HG03159 (cell line): Measurements from ENCODE around the gene COL15A1.
"Not testable (repeated sequence)": the region's sequence is repeated elsewhere in the genome, so short reads cannot be mapped to it uniquely, and the experiment has no call there.

Experiments used
- ATAC-seq: cut with Tn5 transposase; IDR thresholded peaks from one replicate; pipeline ENCODE4 v1.9.1; 2021; ENCODE audit warnings: mild to moderate bottlenecking, moderate library complexity; ENCODE audit not compliant: unreplicated experiment

COL15A1 gene

DNA sequence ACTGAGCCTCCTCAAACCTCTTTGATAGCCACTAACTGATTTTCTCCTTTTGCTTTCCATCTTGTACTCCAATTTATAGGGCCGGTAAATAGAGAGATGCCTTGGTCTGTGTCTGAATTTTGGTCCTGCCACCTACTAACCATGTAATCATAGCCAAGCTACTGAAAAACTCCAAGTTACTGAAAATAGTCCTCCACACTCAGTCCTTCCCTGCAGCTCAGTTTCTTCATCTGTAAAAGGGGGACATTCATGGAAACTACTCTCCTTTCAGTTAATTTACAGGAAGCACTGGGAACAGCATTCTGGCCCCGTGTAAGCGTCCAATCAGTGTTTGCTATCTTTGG lies 131.2 kb downstream of the COL15A1 start:
- no peak for ATAC-seq

DNA sequence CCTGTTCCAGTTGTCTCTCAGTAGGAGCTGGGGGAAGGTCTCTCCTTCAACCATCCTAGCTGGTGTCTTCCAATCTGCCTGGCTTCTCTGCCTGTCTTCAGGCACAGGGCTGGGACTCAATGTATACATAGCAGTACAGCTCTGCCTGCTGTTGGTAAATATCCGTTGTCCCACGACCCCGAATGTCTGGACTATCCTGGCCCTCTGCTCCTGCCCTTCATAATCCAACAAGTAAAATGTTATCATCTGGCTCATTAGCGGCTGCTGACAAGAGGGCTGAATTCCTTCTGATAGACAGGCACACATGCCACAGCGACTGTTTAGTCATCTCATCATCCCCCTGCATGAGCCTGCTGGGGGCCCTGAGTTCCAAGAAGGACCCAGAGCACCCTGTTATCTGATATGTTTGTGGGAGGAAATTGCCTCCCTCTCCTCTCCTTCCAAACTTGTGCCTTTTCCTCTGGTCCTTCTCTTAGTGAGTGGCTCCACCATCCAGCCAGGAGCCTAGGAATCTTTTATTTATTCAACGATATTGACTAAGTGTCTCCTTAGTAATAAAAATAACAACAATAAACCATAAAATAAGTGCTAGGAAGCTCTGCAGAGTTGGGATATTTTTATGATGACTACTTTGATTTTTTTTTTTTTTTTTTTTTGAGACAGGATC lies 131.7 kb downstream of the COL15A1 start:
- no peak for ATAC-seq

DNA sequence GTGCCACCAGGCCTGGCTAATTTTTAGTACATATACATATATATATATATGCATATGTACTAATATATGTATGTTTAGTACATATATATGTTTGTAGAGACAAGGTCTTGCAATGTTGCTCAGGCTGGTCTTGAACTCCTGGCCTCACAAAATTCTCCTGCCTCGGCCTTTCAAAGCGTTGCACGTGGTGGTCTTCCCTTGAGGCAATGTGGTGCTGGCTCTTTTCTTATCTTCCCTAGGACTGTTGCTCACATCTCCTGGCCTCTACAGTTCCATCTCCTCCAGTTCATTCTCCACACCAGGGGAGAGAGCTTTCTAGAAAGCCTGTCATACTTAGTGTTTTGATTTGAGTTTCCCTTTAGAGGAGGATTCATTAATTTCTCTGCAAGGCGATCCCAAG lies 132.3 kb downstream of the COL15A1 start:
- no peak for ATAC-seq

DNA sequence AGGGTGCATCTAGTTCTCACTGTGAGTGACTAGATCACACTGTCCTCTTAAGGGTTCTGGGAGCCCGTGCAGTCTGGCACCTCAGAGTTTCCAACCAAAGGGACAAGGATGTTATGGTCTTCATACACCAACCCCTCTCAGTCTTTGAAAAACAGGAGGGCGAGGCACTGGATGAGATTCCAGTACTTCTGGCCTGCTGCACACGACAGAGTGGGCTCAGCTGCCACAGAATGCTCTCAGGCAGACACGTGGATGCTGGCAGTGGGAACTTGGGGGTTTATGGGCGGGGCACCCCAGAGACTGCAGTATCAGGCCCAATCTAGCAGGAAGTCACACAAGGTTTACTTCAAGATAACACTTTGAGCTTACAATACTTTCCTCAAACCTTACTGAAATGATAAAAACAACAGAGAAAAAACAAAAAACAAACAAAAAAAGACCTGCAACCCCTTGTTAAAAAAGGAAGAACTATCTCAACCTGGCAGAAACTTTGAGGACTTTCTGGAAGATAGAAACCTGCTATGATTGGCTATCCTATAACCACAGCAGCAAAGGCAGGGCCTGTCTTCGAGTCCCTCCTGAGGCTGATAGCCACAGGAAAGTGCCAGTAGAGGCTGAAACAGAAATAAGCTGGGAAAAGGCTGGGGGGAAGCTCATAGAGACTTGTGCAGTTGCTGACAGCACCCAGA lies 132.9 kb downstream of the COL15A1 start:
- ATAC-seq = no peak

DNA sequence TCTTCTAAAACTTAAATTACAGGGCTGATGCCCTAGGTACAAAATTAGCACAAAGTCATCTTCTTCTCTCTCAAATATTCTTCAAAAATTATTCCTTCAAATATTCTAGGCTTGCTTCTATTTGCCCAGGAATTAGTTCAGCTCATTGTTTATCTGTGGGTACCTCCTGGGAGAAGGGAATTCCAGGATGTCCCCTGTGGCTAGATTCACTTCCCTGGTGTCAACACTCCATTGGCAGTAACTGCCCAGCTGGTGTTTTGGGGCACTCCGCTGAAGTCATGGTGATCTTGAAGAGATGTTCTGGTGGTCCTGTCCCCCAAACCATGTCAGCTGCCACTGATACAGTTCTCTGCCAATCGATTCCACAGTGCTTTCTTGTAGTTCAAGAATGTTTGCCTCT lies 135.0 kb downstream of the COL15A1 start:
- no peak for ATAC-seq

DNA sequence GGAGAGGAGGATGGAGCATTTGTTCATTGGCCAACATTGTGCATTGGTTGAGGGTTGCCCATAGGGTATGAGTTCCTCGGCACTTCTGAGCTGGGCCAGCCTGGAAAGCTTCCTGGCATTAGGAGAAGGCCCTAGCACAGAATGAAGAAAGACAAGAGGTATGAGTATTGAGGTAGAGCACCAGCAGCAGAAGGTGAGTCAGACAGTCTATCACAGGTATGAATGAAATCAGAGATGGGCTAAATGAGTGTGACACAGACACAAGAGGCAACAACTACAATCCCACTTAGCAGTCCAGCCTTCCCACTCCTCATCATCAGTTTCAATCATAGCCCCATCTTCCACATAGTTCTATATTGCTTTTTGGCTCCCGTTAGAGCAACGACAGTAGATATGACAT lies 135.8 kb downstream of the COL15A1 start:
- no peak for ATAC-seq

DNA sequence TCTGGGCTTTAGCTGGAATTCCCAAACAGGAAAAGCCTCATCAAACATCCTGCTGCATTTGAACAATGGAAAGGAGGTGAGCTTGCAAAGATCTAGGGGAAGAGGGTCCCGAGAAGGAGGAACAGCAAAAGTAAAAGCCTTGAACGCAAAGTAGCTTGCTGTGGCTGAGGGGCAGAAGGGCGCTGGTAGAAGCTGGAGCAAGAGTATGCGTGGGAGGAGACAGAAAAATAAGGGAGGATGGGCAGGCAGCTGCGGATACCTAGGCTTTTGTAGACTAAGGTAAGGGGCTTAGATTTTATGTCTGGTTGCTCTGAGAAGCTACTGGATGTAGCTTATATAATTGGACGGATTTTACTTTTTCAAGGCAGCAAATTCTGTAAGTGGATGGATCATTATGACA lies 139.3 kb downstream of the COL15A1 start:
- no peak for ATAC-seq

DNA sequence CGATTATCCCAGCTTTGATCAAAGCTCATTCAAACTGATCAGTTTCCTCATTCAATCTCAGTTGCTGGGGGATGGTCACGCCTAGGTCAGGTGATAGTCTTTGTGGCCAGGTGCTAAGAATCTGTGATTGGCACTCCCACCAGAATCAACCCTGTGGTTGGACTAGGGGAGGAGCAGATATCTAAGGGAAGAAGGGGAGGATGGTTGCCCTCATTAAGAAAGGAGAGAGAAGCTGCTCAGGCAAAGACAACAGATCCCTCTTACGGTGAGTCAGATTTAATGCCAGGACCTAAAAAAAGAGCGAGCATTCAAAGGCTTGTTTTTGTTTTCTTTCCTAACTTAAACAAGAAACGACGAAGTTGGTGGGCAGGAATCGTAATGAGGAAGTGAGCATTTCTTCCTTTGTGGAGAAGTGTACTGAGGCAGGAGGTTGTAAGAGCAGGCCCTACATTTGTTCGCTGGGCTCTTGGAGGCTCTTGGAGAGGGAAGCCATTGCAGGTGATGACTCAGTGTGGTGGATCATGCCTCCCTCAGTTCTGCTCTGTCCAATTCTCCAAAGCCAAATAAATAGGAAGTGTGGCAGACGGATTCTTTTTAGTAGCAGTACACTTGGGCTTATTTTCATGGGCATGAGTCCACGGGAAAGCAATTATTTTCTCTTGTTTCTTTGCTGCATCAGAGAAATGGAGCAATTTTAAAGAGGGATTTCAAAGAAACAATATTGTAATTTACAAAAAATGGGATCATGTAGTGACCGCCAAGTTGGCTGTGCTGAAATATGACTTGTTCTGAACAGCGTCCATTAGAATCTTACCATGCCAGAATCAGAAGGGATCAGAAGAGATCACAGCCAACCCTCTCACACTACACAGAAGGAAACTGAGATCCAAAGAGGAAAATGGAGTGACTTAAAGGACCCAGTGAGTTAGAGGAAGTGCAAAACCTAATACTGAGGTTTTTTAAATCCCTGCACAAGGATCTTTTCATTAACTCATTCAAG lies 142.5 kb downstream of the COL15A1 start:
- ATAC-seq = no peak

DNA sequence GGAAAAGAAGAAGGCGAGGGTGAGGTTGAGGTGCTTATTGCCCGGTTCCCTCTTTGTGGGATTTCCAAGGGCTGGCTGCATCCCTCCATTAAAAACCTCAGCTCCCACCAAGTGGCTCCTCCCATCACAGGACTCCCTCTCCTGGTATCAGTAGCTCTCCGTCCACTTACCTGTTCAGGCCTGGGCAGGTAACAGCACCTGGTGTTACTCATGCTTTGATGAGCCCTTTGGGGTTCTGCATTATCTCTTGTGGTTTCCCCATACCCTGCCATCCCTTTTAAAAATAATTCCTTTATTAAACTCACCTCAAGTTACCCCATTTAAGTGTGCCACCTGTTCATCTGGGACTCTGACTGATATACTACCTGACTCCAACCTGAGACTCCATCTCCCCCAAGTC lies 143.8 kb downstream of the COL15A1 start:
- no peak for ATAC-seq

DNA sequence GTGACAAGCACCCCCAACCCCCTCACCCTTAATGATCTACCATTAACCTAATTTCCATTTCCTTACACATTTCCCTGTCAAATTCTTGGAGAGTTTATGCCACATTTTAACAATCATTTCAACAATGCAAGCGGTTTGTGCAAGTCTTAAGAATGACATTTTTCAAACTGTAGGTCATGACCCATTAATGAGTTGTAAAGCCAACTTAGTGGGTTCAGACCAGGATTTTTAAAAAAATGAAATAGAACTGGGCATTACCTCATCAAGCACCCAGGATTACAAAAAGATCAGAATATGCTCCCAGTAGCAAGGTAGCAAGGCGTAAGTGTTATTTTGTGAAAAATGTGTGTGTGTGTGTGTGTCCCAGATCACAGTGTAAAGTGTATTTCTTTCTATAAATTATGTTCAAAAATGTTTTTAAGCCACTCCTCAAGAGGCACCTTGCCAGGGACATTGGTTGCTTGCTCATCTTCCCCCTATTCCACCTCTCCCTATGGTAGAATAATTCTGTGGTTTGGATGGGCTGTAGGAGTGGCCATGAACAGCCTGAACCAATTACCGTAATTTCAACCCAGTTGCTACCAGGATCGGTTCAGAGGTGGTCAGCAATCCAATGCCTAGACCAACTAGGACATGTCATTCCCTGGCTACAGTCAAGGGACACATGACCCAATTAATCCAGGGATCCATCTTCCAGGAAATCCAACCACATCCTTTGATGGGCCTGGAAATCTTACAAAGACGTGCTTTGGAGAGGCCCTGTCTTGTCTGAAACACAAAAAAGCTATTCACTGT lies 146.8 kb downstream of the COL15A1 start:
- ATAC-seq = no peak

DNA sequence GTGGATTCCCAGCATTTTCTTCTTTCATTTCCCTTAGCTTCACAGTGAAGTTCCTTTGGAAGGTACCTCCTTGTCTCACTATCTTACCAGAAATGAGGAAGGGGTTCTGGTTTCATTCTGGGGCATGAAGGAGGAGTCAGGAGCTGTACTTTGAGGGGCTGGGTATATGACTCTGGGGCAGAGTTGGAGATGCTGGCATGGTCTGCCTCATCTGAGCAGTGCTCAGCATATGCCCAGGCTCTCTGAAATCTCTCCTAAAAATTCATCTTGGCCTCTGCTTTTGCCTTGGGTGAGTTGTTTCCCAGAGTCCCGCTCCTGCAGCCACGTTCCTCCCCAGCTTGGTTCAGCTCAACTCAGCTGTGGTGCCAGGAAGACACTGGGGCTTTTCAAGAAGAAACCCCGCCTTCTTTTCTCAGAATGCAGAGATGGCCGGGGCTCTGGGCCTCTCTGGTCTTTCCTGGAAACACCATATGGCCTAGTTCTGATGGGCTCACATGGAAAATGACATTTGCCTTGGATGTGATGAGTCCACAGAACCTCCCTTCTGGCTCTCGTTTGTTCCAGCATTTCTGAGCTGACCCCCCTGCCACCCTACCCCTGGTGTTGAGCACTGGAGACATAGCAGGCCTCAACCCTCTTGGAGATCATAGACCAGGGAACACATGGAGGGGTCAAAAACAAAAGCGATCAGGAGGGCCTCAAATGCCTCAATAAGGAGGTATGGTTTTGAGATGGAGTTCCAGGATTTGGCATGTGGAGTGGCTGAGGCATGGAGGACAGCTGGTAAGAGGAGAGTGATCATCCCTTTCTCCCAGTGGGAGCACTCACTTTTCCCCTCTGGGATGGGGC lies 149.2 kb downstream of the COL15A1 start:
- no peak for ATAC-seq

DNA sequence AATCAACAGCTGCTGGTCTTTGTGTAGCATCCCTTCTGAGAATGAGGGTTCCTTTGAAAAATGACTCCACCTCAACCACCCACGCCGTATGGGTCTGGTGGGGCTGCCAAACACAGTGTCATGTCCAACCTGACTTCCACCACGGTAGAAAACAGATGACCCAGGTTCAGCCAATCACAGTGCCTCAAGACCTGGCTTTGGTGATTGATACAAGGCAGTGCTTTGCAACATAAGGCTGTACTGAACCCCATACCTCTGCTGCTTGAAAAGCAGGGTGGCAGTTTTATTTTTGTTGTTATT lies 149.7 kb downstream of the COL15A1 start:
- no peak for ATAC-seq

DNA sequence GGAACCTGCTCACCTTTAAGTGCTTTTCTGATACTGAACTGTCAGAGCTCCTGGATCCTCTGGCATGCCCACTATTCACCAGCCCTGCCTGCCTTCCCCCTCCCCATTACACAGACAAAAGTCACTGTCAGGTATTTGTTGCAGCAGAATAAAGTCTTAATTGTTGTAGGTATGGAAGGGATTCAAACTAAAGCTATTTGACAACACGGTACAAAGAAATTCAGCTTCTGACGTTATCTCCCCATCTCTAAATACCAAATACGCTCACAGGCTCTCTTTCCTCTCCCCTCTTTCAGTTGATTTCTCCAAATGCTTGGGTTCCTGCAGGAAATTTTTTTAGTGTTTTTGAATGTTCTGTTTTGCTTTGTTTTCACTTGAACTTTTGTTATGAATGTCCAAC lies 151.9 kb downstream of the COL15A1 start:
- no peak for ATAC-seq

DNA sequence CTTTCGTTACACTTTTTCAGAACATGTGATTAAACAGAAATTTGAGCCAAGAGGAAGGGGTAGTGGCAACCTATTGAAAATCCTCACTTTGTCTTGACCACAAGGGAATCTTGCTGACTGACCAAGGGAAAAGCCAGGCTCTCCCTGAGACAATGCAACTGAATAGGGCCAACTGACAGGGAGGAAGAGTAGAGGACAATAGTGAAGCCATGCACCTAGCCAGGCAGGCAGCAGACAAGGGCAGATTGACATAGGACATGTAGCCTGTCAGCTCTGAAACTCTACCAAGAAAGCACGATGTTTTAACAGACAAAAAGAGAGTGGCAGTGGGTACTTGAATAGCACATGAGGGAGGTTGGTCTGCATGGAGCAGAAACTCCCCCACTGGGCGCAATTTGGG lies 152.7 kb downstream of the COL15A1 start:
- ATAC-seq = no peak

DNA sequence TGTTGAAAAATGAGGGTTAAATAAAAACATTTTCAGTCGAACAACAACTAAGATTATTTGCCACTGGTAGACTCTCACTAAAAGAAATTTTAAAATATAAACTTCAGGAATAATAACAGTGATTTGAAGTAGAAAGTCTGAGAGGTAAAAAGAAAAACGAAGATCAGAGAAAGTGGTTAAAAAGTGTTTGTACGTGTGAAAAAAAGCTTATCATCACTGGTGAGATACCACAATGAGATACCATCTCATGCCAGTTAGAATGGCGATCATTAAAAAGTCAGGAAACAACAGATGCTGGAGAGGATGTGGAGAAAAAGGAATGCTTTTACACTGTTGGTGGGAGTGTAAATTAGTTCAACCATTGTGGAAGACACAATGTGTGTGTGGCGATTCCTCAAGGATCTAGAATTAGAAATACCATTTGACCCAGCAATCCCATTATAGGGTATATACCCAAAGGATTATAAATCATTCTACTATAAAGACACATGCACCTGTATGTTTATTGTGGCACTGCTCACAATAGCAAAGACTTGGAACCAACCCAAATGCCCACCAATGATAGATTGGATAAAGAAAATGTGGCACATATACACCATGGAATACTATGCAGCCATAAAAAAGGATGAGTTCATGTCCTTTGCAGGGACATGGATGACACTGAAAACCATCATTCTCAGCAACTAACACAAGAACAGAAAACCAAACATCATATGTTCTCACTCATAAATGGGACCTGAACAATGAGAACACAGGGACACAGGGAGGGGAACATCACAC lies 156.3 kb downstream of the COL15A1 start:
- ATAC-seq = not testable (repeated sequence)

DNA sequence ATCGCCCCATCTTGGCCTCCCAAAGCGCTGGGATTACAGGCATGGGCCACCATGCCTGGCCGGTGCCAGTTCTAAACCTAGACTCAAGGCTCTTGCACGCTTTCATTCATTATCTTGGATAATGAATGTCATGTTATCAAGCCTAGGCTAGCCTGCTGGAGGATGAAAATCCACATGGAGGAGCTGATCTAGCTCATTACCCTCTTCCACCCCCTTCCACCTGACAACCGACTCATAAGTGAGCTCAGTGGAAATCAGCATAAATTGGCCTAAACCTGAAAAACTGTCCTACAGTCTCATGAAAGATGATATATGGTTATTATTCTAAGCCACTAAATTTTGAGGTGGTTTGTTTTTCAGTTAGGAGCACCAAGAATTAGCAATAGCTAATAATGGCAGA lies 157.6 kb downstream of the COL15A1 start:
- no peak for ATAC-seq

DNA sequence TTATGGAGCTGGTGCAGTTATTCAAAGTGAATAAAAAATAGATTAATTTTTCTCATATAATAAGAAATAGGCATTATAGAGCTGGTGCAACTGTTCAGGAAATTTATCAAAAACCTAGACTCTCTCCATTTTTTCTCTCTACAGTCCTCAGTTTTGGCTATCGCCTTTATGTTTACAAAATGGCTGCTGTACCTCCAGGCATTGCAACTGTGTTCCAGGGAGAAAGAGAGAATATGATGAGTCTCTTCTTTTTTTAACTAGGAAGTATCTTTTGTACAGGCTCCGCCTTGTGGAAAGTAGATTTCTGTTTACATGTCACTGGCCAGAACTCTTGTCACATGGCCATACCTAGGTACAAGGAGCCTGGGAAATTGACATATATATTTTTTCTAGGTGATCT lies 158.1 kb downstream of the COL15A1 start:
- ATAC-seq = no peak

DNA sequence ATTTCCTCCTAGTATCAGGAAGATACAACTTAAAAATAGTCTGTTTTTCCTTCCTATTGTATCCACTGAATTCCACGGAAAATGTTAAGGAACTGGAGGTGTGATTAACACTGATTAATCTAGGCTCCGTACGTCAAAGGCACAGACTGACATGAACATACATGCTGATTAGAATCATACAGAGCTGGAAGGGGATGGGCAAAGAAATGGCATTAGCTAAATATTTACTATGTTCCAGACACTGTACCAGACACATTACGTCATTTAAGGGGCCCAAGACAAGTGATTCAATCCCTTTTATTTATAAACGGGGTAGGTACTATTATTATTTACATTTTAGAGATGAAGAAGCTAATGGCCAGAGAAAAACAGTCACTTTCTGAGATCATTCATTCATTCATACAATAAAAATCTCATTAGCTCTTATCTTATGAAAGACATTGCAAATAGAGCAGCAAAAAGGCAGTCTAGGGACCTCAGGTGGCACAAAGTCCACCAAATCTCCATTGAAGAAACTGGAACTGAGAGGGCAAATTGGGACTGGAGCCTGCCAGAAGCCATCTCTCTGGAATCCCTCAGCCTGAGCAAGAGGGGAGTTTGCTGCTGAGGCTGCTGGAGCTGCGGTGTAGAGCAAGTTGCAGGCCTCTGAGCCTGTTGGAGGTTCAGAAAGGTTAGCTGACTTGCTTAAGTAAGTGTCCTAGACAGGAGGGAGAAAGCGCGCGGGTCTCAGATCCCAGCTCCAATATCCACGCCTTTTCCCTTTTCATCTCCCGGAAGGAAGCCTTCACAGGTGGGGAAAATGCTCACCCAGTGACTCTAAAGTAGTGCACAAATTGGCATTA lies 159.6 kb downstream of the COL15A1 start:
- no peak for ATAC-seq
